ENCODE results near the gene IL17B. TPM values are rescaled to one million over a fixed set of nuclear protein-coding genes. Genes with fewer than 3 reads are reported as not detected.

Gene IL17B
- total RNA-seq, 1 donor from 2014 or later, result not detected

DNA sequence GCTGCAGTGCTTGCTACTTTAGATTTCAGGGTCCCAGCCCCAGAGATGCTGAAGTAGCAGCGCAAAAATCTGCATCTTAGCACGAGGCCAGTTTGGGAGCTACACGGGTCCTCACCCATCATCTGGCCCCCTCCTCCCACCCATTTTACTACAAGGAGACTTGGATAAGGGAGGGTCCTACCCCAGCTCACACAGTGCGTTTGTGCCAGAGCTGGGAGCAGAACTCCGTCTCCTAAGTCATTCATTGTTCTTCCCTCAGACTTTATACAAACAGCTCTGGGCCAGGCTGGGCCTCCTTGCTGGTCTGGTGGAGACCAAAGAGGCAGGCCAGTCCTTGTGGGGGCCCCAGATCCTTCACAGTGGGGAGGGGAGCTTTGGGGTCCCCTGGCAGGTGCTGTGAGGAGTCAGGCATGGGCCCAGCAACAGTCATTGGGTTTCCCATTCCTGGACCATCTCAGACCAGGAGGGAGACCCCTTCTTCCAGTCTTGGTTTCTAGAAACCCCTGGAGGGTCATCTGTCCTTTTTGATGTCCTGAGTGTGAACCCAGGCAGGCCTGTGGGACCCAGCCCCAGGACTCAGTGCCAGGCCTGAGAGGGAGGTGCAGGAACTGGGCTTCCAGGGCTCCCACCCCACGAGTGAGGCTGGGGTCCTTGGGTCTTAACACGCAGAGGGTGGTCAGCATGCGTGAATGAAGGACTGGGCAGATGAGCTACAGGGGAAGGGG, 2.3 kb upstream of the IL17B start:
- no peaks in the 10 kb centered on the region for H3K36me3 ChIP-seq
- intact Hi-C loops (cut with micrococcal nuclease), result loop anchor here (5.0 kb wide), 1 partner anchor 186 kb away; no protein-coding TSS in a partner anchor
- peak overlapping the region; percentile 20 for H3K4me3 ChIP-seq
- H3K4me1 ChIP-seq, result peaks cover 60% of the 10 kb centered on the region
- no peaks in the 10 kb centered on the region for H3K9me3 ChIP-seq (replicated peaks)
- H3K27ac ChIP-seq (replicated peaks), result peak overlapping the region; percentile 94
- no peaks in the 10 kb centered on the region for H3K27me3 ChIP-seq (ENCODE audit: low read depth)
- TF ChIP-seq, protein P1, sequence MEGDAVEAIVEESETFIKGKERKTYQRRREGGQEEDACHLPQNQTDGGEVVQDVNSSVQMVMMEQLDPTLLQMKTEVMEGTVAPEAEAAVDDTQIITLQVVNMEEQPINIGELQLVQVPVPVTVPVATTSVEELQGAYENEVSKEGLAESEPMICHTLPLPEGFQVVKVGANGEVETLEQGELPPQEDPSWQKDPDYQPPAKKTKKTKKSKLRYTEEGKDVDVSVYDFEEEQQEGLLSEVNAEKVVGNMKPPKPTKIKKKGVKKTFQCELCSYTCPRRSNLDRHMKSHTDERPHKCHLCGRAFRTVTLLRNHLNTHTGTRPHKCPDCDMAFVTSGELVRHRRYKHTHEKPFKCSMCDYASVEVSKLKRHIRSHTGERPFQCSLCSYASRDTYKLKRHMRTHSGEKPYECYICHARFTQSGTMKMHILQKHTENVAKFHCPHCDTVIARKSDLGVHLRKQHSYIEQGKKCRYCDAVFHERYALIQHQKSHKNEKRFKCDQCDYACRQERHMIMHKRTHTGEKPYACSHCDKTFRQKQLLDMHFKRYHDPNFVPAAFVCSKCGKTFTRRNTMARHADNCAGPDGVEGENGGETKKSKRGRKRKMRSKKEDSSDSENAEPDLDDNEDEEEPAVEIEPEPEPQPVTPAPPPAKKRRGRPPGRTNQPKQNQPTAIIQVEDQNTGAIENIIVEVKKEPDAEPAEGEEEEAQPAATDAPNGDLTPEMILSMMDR (IDR thresholded peaks at IDR 0.05; ENCODE audit: borderline replicate concordance), result no peak
- no peak for DNase-seq

DNA sequence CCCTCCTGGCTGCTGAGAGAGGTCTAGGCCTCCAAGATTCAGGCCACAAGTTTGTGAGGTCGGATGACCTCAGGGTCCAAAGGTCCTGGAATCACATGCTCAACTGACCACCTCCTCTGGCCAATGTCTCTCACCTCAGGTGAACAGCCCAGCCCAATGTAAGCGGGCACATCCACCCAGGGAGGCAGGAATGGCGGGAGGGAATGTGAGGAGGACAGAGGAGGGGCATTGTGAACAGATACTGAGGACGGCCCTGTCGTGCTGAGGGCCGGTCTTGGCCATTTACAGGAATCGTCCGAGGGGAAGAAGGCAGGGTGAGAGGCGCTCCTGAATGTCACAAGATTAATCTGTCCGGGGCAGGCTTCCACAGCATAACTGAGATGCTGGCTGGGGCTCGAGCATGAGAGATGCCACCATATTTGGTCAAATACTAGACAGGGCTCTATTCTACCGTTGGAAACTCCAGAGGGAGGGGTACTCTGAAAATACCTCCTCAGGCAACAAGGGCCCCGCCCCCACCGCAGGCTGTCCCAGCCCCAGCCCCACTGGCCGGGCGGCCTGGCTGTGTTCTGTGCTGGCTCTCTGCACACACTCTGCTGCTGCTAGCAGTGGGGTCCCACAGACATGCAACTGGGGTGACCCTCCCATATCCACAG, 1.5 kb upstream of the IL17B start:
- TF ChIP-seq, protein P1 (IDR thresholded peaks at IDR 0.05; ENCODE audit: borderline replicate concordance), result no peak
- no peaks in the 10 kb centered on the region for H3K9me3 ChIP-seq (replicated peaks)
- DNase-seq, result no peak
- H3K27ac ChIP-seq (replicated peaks), result peak overlapping the region; percentile 94
- no peaks in the 10 kb centered on the region for H3K27me3 ChIP-seq (ENCODE audit: low read depth)
- intact Hi-C loops (cut with micrococcal nuclease), result loop anchor here (5.0 kb wide), 1 partner anchor 187 kb away; no protein-coding TSS in a partner anchor
- no peaks in the 10 kb centered on the region for H3K36me3 ChIP-seq
- H3K4me1 ChIP-seq, result peaks cover 52% of the 10 kb centered on the region
- no peak overlapping the region for H3K4me3 ChIP-seq

DNA sequence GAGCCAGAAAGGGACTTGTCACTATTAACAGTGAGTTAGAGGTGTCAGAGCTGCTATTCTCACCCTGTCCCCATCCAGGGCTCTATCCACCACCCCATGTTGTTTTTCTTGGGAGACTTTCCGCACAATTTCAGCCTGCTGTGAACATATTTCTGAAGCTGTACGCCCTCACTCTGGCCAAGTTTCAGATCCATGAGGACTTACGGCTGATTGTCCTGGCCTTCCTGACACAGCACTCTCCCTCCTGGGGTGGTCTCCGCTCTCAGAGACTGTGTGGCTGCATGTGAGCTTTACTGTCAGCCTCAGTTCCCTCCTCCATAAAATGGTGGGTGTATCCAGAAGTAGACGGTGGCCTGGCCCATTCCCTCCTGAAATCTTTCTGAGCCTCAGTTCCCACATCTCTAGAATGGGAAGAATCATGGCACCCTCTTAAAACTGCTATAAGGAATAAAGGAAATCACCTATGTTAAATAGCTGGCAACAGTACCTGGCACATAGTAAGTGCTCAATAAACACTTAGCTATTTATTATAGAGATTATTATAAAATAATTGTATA, 804 bp upstream of the IL17B start:
- Histone ChIP-seq H3K4me3 (no peak overlapping the region), H3K4me1 (peaks cover 46% of the 10 kb centered on the region), H3K9me3 (replicated peaks) (no peaks in the 10 kb centered on the region), H3K36me3 (no peaks in the 10 kb centered on the region), H3K27ac (replicated peaks) (no peak overlapping the region), H3K27me3 (ENCODE audit: low read depth) (no peaks in the 10 kb centered on the region)
- intact Hi-C loops (cut with micrococcal nuclease), result loop anchor here (5.0 kb wide), 1 partner anchor 187 kb away; no protein-coding TSS in a partner anchor
- TF ChIP-seq, protein P1 (IDR thresholded peaks at IDR 0.05; ENCODE audit: borderline replicate concordance), result no peak
- no peak for DNase-seq

DNA sequence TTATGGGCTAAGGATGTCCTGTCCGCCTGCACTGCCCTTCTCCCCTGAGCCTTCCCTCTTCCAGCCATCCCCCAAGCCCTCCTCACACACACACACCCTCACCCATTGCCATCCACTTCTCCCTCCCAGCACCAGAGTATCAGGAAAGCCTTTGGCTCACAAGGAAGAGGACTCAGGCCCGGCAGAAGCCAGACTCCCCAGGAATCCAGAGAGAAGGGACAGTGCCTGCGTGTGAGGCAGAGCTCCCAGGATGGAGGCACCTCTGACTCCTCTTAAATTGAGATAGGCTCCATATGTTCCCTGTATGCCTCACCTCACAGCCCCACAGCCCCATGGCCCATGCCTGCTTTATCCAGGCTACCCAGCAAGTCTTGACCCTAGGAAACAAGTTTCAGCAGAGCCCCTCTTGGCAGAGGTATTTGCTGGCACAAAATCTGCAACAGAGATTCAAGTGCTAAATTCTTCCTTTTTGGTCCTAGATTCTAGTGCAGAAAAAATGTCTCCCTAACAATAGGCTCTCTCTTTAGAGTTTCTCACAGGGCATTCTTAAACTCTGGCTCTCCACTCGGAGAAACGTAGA, 761 bp downstream of the IL17B start:
- no peak overlapping the region for H3K27ac ChIP-seq (replicated peaks)

More for the DNA sequence above, 761 bp downstream of the IL17B start:
- no peaks in the 10 kb centered on the region for H3K27me3 ChIP-seq (ENCODE audit: low read depth)
- no peak overlapping the region for H3K4me3 ChIP-seq
- no peak for DNase-seq
- TF ChIP-seq, protein P1 (IDR thresholded peaks at IDR 0.05; ENCODE audit: borderline replicate concordance), result no peak
- H3K36me3 ChIP-seq, result no peaks in the 10 kb centered on the region
- intact Hi-C loops (cut with micrococcal nuclease), result no loop called here
- peaks cover 30% of the 10 kb centered on the region for H3K4me1 ChIP-seq
- no peaks in the 10 kb centered on the region for H3K9me3 ChIP-seq (replicated peaks)

All from left ventricle myocardium inferior (tissue), 1 donor.